Tibial nerve (tissue), 4 donors: ENCODE data around the gene DCP2.

Source experiments
- CTCF ChIP-seq, 5 experiments: fragments of 200-600 bp in 3 of 5; fragments of 450-650 bp in 2 of 5; sonication (generic) in 3 of 5; IDR thresholded peaks; one replicate each; pipeline ENCODE4 v1.5.1; 2016 to 2019; ENCODE audit warnings: antibody characterized with exemption in 5 of 5, mild to moderate bottlenecking in 3 of 5, moderate library complexity in 2 of 5
- EP300 ChIP-seq, 2 donors: sonication (generic); formaldehyde crosslinking; IDR thresholded peaks; one replicate each; pipeline ENCODE4 v1.6.1; 2017; ENCODE audit warnings: antibody characterized with exemption in 2 of 2, mild to moderate bottlenecking in 1 of 2
- POLR2A ChIP-seq, 2 donors: fragments of 450-650 bp; IDR thresholded peaks; one replicate each; pipeline ENCODE4 v1.6.1; 2017; ENCODE audit warnings: antibody characterized with exemption in 2 of 2, mild to moderate bottlenecking in 2 of 2, moderate library complexity in 2 of 2

DNA sequence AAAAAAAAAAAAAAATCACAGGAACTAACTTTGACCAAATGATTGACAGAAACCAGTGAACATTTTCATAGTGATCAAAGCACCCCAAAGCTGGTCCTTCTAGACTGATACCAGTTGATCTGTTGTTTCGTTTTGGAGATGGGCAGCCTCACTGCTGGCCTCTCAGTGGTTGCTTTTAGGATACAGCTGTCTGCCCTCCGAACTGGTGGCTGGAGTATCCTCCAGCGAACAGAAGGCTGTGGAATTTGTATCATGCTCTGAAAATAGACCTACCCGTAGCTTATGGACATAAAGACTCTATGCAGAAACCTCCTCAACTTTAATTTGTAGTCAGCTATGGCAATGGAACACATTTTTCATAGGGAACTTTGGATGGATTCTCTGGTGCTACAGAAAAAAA lies 49.0 kb downstream of the DCP2 start:
- TF ChIP-seq CTCF (IDR thresholded peaks at IDR 0.05) (no peak), EP300 (IDR thresholded peaks at IDR 0.05) (no peak), POLR2A (IDR thresholded peaks at IDR 0.05) (no peak)
